IPS-18a (cell line): Measurements from ENCODE around the gene SNRPB.

Source experiments
- H3K27ac ChIP-seq: one replicate; pipeline ENCODE4 v1.5.1; 2013; ENCODE audit warnings: low read length
- H3K27me3 ChIP-seq: one replicate; pipeline ENCODE4 v1.6.1; 2013; ENCODE audit warnings: mild to moderate bottlenecking, low read length; ENCODE audit not compliant: control insufficient read depth, insufficient read depth
- H3K36me3 ChIP-seq: one replicate; pipeline ENCODE4 v1.6.1; 2013; ENCODE audit warnings: low read depth, low read length; ENCODE audit not compliant: control insufficient read depth
- H3K4me1 ChIP-seq: one replicate; pipeline ENCODE4 v1.6.1; 2013; ENCODE audit warnings: low read depth, low read length; ENCODE audit not compliant: control insufficient read depth
- H3K4me3 ChIP-seq: one replicate; pipeline ENCODE4 v1.5.1; 2013; ENCODE audit warnings: low read length
- H3K9ac ChIP-seq: one replicate; pipeline ENCODE4 v1.6.1; 2013; ENCODE audit warnings: mild to moderate bottlenecking, low read length, moderate library complexity
- H3K9me3 ChIP-seq: one replicate; pipeline ENCODE4 v1.6.1; 2013; ENCODE audit warnings: low read depth, low read length; ENCODE audit not compliant: control insufficient read depth

The SNRPB gene

DNA sequence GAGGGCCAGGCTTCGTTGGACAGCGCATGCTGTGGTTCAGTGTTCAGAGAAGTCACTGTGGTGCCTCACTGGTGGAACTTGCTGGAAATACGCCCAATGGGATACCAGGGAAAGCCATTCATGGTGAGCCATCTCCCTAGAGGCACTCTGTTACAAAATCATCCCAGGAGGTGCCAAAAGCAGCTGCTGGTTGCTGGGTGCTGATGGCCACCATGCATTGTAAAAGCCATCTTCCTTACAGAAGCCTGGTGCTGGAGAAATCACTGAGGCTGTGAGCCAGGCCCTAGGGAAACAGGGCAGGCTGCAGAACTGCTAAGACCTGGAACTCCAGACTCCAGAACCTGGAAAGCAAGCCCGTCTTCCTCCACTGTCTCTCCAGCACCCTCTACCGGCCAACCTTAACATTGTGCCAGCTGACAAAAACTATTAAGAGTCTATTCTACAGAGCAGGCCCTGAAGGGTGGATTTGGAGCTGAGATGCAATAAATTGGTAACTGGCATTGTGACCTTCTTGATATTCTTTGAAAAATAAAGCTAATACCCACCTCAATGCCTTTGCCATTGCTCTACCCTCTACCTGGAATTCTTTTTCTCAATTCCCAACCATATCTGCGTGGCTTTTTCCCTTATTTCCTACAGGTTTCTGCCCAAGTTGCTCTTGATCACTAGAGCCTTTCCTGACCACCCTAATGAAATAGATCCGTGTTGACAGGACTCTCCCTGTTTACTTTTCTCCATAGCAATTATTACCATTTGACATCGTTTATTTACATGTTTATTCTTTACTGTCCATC, 18.5 kb downstream of the SNRPB start:
- Histone ChIP-seq H3K27me3 (no peaks in the 10 kb centered on the region), H3K27ac (no peak overlapping the region), H3K9ac (no peak overlapping the region), H3K4me3 (no peak overlapping the region), H3K9me3 (no peaks in the 10 kb centered on the region), H3K36me3 (no peaks in the 10 kb centered on the region), H3K4me1 (no peaks in the 10 kb centered on the region)

DNA sequence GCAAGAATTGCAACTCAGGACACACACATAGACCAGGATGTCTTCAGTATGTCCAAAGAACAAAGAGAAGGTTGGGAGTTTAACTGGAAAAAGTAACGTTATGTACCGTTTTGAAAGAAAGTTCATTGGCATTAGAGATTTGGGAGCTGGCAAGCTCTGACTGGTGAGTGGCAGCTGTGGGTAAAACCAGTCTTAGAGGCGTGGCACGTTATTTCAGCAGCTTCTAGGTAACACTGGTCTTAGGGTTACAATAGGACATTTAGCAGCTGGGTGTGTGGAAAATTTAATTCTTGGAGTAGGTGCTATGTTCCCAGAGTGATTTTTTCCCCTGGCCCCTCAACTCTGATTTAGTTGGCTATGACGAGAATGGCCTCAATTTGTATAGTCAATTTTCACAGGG, 19.2 kb downstream of the SNRPB start:
- Histone ChIP-seq H3K27me3 (no peaks in the 10 kb centered on the region), H3K9ac (no peak overlapping the region), H3K4me1 (no peaks in the 10 kb centered on the region), H3K9me3 (no peaks in the 10 kb centered on the region), H3K4me3 (no peak overlapping the region), H3K27ac (no peak overlapping the region), H3K36me3 (no peaks in the 10 kb centered on the region)

DNA sequence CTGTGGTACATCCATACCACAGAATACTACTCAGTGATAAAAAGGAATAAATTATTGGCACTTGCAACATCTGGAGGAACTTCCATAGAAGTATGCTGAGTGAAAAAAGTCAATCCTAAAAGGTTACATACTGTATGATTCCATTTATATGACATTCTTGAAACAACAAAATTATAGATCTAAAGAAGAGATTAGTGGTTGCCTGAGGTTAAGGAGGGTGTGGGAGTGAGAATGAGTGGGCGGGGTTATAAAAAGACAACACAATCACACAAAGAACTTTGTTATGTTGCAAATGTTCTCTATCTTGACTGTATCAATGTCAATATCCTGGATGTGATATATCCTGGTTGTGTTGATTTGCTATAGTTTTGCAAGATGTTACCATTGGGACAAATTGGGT, 21.2 kb downstream of the SNRPB start:
- H3K9ac ChIP-seq = no peak overlapping the region
- no peak overlapping the region for H3K27ac ChIP-seq
- H3K9me3 ChIP-seq = no peaks in the 10 kb centered on the region
- H3K4me3 ChIP-seq = no peak overlapping the region
- no peaks in the 10 kb centered on the region for H3K4me1 ChIP-seq
- H3K36me3 ChIP-seq = no peaks in the 10 kb centered on the region
- no peaks in the 10 kb centered on the region for H3K27me3 ChIP-seq

DNA sequence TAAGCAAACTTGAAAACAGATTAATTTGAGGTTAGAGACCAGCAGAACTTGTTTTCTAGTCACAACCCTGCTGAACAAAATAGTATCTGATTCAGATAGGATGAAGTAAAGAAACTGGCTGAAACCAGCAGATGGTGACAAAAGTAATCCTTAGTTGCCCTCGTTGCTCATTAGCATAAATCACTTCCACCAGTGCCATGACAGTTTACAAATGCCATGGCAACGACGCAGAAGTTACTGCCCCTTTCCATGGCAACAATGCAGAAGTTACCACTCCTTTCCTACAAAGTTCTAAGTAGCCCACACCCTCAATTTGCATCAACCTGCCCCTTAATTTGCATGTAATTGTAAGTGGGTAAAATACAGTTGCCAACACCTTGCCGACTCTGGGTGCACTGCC, 23.7 kb downstream of the SNRPB start:
- no peak overlapping the region for H3K4me3 ChIP-seq
- no peaks in the 10 kb centered on the region for H3K27me3 ChIP-seq
- no peaks in the 10 kb centered on the region for H3K4me1 ChIP-seq
- no peaks in the 10 kb centered on the region for H3K36me3 ChIP-seq
- H3K27ac ChIP-seq = no peak overlapping the region
- H3K9ac ChIP-seq = no peak overlapping the region
- H3K9me3 ChIP-seq = no peaks in the 10 kb centered on the region

DNA sequence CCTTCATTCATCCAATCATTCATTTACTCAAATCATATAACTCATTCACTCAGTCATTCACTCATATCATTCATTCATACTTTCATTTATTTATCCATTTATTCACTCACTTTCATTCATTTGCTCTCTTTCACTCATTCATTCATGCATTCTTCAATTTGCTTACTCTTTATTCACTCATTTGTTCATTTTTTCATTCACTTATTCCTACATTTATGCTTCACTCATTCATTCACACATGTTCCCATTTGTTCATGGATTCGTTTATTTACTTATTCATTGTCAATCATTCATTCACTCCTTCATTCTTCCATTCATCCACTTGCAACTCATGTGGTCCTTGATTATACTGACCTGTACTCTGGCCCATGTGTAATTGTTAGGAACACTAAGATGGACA, 39.4 kb downstream of the SNRPB start:
- H3K9ac ChIP-seq = no peak overlapping the region
- H3K4me3 ChIP-seq = no peak overlapping the region
- H3K27me3 ChIP-seq = no peaks in the 10 kb centered on the region
- no peaks in the 10 kb centered on the region for H3K9me3 ChIP-seq
- H3K4me1 ChIP-seq = no peaks in the 10 kb centered on the region
- no peaks in the 10 kb centered on the region for H3K36me3 ChIP-seq
- no peak overlapping the region for H3K27ac ChIP-seq

DNA sequence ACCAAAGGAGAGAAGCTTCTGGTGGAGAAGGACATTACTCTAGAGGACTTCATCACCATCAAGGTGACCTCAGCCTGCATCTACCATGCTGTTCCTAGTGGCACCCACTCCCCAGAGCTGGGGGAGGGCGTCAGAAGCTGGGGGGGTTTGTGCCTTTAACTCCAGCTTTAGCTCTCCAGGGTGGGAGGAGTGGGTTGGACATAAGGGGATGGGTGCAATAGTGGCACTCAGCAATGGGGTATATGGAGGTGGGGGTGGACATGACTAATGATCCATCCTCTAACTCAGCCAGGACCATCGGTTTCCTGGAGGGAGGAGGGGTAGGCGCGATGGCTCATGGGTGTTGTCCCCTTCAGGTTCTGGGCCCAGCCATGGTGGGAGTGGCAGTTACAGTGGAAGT, 40.1 kb downstream of the SNRPB start:
- Histone ChIP-seq H3K4me3 (no peak overlapping the region), H3K36me3 (no peaks in the 10 kb centered on the region), H3K27ac (no peak overlapping the region), H3K4me1 (no peaks in the 10 kb centered on the region), H3K9me3 (no peaks in the 10 kb centered on the region), H3K27me3 (no peaks in the 10 kb centered on the region), H3K9ac (no peak overlapping the region)

DNA sequence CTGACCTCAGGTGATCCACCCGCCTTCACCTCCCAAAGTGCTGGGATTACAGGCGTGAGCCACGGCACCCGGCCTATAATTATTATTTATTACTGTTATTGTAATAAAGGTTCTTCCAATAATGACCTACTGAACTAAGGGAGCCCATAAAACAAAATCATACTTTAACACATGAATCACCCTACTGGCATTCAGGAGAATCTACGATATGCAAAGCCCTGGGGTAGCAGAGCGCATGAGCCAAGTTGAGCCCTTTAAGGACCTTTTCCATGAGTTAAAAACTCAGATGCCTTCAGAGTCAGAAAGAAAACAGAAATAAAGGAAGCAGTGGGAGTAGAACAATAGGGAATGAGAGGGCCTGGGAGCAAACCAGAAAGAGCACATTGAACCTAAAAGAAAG, 41.5 kb downstream of the SNRPB start:
- Histone ChIP-seq H3K36me3 (no peaks in the 10 kb centered on the region), H3K4me3 (no peak overlapping the region), H3K27ac (no peak overlapping the region), H3K27me3 (no peaks in the 10 kb centered on the region), H3K9ac (no peak overlapping the region), H3K9me3 (no peaks in the 10 kb centered on the region), H3K4me1 (no peaks in the 10 kb centered on the region)

DNA sequence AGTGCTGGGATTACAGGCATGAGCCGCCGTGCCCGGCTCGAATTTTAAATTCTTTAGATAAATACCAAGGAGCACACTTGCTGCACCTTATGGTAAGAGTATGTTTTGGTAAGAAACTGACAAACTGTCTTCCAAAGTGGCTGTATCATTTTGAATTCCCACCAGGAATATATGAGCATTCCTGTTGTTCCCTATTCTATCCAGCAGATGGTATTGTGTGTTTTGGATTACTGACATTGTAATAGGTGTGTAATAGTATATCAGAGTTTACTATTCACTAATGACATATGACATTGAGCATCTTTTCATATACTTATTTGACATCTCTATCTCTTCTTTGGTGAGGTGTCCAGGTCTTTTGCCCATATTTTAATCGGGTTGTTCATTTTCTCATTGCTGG, 49.3 kb downstream of the SNRPB start:
- H3K27ac ChIP-seq = no peak overlapping the region

DNA sequence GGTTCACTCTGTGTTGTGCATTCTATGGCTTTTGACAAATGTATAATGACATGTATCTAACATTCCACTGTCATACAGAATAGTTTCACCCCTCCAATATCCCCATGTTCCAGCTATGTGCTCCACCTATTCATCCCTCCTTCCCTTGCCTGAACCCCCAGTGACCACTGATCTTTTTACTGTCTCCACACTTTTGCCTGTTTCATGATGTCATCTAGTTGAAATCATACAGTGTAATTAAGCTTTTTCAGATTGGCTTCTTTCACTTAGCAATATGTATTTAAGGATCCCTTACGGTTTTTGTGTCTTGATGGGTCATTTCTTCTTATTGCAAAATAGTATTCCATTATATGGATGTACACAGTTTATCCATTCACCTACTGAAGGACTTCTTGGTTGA, 50.1 kb downstream of the SNRPB start:
- Histone ChIP-seq H3K9ac (no peak overlapping the region), H3K27ac (no peak overlapping the region), H3K36me3 (no peaks in the 10 kb centered on the region), H3K27me3 (no peaks in the 10 kb centered on the region), H3K9me3 (no peaks in the 10 kb centered on the region), H3K4me1 (no peaks in the 10 kb centered on the region), H3K4me3 (no peak overlapping the region)

More for the DNA sequence above, 49.3 kb downstream of the SNRPB start:
- Histone ChIP-seq H3K27me3 (no peaks in the 10 kb centered on the region), H3K4me3 (no peak overlapping the region), H3K9me3 (no peaks in the 10 kb centered on the region), H3K4me1 (no peaks in the 10 kb centered on the region), H3K36me3 (no peaks in the 10 kb centered on the region), H3K9ac (no peak overlapping the region)

DNA sequence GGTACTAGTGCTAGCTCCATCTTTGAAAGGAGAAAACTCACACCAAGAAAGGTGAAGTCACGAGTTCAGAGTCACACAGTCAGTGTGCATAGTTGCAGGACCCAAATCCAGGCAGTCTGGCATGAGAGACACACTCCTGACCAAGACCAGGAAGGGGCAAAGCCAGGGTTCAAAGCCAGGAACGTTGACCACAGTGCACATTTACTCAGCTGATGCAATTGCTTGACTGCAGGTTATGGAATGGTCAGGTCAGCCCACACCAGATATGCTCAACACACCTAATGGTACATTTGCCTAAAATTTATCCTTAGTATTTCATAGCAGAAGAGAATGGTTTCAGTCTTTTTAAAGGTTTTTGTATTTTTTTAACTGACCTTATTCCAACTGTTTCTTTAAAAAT, 52.2 kb downstream of the SNRPB start:
- no peak overlapping the region for H3K4me3 ChIP-seq
- no peaks in the 10 kb centered on the region for H3K36me3 ChIP-seq
- H3K27me3 ChIP-seq = no peaks in the 10 kb centered on the region
- H3K9ac ChIP-seq = no peak overlapping the region
- no peak overlapping the region for H3K27ac ChIP-seq
- no peaks in the 10 kb centered on the region for H3K9me3 ChIP-seq
- H3K4me1 ChIP-seq = no peaks in the 10 kb centered on the region

DNA sequence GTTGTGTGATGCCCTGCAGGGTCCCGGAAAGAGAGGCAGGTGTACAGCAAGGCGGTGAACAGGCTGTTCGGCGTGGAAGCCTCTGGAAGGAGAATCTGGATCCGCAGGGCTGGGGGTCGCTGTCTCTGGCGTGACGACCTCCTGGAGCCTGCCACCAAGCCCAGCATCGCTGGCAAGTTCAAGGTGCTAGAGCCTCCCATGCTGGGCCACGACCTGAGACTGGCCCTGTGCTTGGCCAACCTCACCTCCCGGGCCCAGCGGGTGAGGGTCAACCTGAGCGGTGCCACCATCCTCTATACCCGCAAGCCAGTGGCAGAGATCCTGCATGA, 53.4 kb downstream of the SNRPB start:
- H3K27ac ChIP-seq = no peak overlapping the region
- H3K9me3 ChIP-seq = no peaks in the 10 kb centered on the region
- H3K4me3 ChIP-seq = no peak overlapping the region
- no peaks in the 10 kb centered on the region for H3K4me1 ChIP-seq
- H3K27me3 ChIP-seq = no peaks in the 10 kb centered on the region
- H3K36me3 ChIP-seq = no peaks in the 10 kb centered on the region
- H3K9ac ChIP-seq = no peak overlapping the region

DNA sequence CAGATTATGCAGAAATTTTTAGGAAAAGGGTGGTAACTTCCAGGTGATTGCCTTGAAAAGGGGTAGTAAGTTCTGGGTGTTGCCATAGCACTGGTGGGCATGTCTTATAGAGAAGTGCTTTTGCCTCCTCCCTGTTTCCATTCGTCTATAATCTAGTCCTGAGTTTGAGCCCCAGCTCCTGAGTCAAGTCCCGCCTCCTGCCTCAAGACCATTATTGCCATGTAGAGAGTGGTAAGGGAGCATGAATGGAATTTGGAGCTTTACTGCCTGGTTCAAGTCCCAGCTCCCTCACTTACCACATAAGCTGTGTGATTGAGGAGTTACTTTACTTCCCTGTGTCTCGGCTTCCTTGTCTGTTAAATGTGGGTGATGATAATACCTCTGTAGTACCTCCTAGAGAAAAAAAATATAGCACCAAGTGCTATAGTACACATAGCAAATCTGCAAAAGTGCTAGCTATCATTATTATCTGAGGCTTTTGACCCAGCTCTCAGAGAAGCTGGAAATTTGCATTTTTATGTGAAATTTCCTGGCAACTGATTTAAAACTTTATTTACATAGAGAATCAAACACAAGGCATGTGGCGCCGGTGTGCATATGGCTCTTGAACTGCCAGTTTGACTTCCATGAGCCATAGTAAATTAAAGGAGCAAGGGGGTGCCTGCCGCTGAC, 53.9 kb downstream of the SNRPB start:
- H3K9me3 ChIP-seq = no peaks in the 10 kb centered on the region
- no peaks in the 10 kb centered on the region for H3K27me3 ChIP-seq
- H3K27ac ChIP-seq = no peak overlapping the region
- H3K36me3 ChIP-seq = no peaks in the 10 kb centered on the region
- no peaks in the 10 kb centered on the region for H3K4me1 ChIP-seq
- no peak overlapping the region for H3K4me3 ChIP-seq
- H3K9ac ChIP-seq = no peak overlapping the region
